Activated gamma-delta T cell (primary cell): Measurements from ENCODE around the gene CGA.

Experiments
- DNase-seq: peaks from one replicate; lab custom pipeline; 2025; lab: John Stamatoyannopoulos, UW

CGA gene

DNA sequence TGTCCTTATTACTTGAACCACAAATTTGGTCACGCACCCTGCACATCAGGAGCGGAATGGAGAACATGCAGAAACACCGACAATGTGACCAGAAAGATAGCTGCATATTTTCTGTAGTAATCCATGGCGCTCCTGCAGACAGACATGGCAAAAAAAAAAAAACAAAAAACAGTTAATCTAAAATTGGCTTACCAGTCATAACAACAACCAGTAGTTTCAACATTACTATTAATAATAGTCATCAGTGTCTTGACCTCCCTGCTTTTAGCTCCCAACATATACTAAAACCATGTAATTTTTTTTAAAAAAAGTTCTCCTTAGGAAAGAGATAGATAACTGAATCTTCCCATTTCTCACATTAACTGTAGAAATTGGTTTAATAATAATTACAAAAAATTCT is 6.8 kb downstream of the CGA start:
- no peak for DNase-seq

DNA sequence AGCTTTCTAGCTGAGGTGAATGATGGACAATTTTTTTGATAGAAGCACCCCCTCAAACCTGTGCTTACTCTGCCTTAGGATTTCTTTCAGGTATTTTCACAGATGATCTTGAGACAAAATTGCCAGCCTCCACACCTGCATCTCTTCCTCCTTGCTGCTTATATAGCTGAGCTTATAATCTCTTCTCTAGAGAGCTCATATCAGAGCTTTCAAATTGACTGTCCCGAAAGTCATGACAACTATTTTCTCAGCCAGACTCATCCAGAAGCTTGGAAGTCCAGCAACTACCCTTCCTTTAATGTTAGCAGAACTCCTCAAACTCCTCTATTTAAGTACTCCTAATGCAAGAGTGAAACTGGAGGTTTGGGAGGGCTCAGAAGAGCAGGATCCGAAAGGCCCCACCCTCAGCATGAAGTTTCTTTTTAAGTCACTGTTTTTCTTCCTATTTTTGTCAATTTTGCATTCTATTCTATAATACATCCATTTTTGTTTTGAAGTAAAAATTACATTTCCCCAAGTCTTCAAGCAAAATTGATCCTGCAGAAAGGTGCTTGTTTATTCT is 12.7 kb downstream of the CGA start:
- no peak for DNase-seq

DNA sequence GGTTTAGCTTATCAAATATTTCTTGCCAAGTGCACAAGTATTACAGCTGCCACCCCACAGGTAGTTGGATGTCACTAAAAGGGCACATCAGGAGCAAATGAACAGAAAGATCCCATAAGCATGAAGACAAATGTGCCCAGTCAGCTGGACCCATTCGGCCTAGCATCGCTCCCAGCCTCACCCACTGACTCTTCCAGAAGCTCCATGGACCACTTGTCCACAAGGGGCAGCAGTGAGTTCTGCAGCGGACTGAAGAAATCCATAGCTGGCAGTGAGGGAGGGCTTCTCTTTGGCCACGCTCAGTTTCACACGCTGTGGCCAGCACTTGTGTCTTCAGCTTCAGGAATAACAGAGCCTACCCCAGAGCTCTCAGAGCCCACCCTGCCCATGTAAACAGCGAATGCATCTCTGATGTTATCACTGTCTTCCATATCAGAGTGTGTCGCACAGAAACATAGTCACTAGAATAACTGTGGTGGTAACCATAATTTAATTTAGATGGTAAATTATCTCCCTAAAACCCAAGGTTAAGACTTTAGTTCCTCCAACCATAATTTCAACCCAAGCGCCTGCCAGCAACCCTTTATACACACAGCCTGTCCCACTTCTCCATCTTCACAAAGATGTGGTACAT is 15.8 kb downstream of the CGA start:
- DNase-seq = no peak

DNA sequence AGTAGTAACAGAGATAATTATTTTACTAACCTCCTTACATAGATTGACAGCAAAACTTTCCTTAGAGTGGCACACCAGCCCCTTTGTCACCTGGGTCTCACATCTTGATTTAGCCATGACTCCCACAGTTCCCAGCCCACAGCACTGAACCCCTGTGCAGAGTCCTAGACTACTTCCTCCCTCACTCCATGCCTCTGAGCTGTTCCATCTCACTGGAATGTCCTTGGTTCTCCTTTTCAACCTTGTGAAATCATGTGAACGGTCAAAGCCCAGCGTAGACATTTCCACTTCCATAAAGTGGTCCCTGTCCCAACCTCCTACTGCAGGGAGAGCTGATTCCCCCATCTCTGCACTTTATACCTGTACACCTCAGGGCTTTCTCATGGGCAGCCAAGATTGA is 19.7 kb downstream of the CGA start:
- DNase-seq = no peak

GRCh38 chr6:87074101-87074621 is 20.7 kb downstream of the CGA start:
- DNase-seq = no peak

- DNase-seq = no peak
Measured at GRCh38 chr6:87071683-87072082, 23.2 kb downstream of the CGA start.

GRCh38 chr6:87070741-87071140 is 24.2 kb downstream of the CGA start:
- no peak for DNase-seq

- no peak for DNase-seq
Measured at GRCh38 chr6:87068795-87069194, 26.1 kb downstream of the CGA start.

DNA sequence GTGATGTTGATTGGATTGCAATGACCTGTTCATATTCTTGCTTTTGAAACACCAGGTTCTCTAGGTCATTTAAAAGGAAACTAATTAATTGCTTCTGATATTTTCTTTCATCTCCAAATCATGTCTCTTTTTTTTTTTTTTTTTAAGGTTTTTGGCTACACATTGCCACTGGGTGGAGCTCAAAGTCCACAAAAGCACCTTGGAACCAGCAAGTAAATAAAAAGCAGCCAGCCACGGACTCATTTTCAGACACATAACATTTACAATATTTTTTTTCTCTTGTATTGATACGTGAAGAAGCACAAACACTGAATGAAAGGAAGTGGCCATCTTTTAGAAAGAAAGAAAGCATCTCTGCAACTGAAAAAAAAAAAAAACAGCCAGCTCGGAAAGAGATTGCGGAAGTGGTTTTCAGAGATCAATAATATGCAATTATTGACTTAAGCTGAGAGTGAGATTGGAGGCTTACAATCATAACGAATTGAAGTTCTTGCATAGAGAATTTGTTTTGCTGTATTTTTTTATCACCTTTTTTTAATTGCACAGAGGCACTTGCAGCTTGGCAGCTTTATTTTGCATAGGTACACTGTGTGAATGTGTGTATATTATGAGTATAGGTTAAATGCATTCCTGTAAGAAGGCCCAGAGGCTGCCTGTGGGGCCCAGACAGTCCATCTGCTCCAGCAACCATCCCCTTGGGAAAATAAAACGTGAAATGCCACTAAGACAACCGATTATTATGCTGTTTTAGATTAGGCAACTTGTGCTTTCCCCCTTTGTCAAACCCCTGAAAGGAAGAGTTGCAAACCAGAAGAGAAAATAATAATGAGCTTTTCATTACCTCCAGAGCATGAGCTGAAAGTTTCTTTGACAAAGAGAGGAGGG is 28.2 kb downstream of the CGA start:
- no peak for DNase-seq

DNA sequence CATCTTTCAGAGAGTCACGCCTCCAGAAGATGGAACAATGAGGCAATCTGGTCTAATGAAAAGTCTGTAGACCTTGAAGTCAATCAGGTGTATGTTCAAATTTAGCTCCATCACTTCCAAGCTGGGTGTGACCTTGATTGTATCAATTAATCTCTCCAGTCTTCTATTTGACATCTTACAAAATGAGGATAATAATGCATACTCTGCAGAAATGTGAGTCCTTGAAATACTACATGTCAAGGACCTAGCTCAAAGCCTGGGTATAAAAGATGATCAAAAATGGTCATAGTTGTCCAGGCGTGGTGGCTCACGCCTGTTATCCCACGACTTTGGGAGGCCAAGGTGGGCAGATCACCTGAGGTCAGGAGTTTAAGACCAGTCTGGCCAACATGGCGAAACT is 29.8 kb downstream of the CGA start:
- DNase-seq = no peak

GRCh38 chr6:87059943-87060342 is 35.0 kb downstream of the CGA start:
- no peak for DNase-seq

- no peak for DNase-seq
Measured at GRCh38 chr6:87054143-87054833, 40.6 kb downstream of the CGA start.

DNA sequence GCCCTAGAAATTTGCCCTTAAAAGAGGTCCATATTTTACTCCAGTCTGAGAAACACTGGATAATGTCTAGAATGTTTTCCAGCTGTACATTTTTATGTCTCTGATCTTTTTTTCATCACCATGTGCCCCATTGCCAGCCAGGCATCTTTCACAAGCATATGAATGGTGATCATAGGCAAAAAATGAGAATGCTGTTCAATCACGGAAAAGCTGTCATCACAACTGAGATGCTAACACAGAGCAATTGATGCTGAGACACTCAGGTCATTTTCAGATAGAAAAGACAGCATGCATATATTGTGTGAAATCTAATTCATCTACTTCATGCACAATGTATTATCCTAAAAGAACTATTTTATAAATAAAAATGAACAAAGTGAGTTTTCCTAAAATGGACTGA is 41.6 kb downstream of the CGA start:
- no peak for DNase-seq

GRCh38 chr6:87049779-87050178 is 45.1 kb downstream of the CGA start:
- no peak for DNase-seq

GRCh38 chr6:87045521-87046075 is 49.3 kb downstream of the CGA start:
- no peak for DNase-seq

GRCh38 chr6:87040729-87041128 is 54.2 kb downstream of the CGA start:
- DNase-seq = no peak
